ENCODE results near the gene IDUA. TPM values are rescaled to one million over a fixed set of nuclear protein-coding genes. Genes with fewer than 3 reads are reported as not detected.

IDUA gene
- total and polyA plus RNA-seq, 2 of the 4 experiments (the other 2 are of a cell fraction) = 0.72 to 12.5 TPM

- Histone ChIP-seq H2BK20ac (ENCODE audit: low read depth, low read length) (no peak overlapping the region), H3K4me2 (ENCODE audit: low read depth, low read length) (no peak overlapping the region), H2AK9ac (replicated peaks; ENCODE audit: low read depth, low read length, poor library complexity) (no peak overlapping the region), H2BK15ac (ENCODE audit: low read depth, low read length) (no peak overlapping the region), H3K9me1 (ENCODE audit: insufficient read depth, low read length) (peaks cover 4% of the 10 kb centered on the region; the same call in 1 of the 2 replicates), H3K9me3 (ENCODE audit: control insufficient read depth, insufficient read depth, low read length) (no peaks in the 10 kb centered on the region), H3K27ac (ENCODE audit: insufficient read depth, low read length) (no peak overlapping the region), H3K9ac (ENCODE audit: low read depth, low read length) (no peak overlapping the region), H3K14ac (replicated peaks; ENCODE audit: low read depth, low read length) (no peak overlapping the region), H3K23ac (ENCODE audit: low read depth, low read length) (no peak overlapping the region), H3K18ac (ENCODE audit: low read depth, low read length) (no peak overlapping the region), H4K5ac (ENCODE audit: low read depth, low read length) (no peak overlapping the region), H4K8ac (ENCODE audit: low read depth in 2 of 2, low read length in 2 of 2) (no peak overlapping the region), H3K56ac (ENCODE audit: extremely low read depth, insufficient read depth, low read length) (no peak overlapping the region), H4K91ac (ENCODE audit: insufficient read depth, low read depth, low read length) (no peak overlapping the region), H4K20me1 (ENCODE audit: insufficient read depth, low read length) (peaks cover 28% of the 10 kb centered on the region), H3K27me3 (ENCODE audit: control insufficient read depth, insufficient read depth, low read length) (no peaks in the 10 kb centered on the region), H2BK5ac (ENCODE audit: low read depth, low read length, poor library complexity, severe bottlenecking) (no peak overlapping the region), H3K4ac (ENCODE audit: low read depth, low read length) (no peak overlapping the region), H3K36me3 (ENCODE audit: control insufficient read depth, insufficient read depth, low read length) (peaks cover 6% of the 10 kb centered on the region; the same call in 1 of the 2 replicates), H2AK5ac (ENCODE audit: low read depth, low read length) (no peak overlapping the region), H2BK120ac (ENCODE audit: low read depth, low read length) (no peak overlapping the region), H2AFZ (replicated peaks; ENCODE audit: low read length, poor library complexity) (no peak overlapping the region), H3K79me1 (ENCODE audit: low read depth in 1 of 2, low read length in 2 of 2) (peaks cover 0 to 9% of the 10 kb centered on the region in 2 experiments; a peak in 2 of 4 replicates), H3K4me3 (ENCODE audit: insufficient read depth, low read depth, low read length) (no peak overlapping the region), H3K4me1 (ENCODE audit: control insufficient read depth, insufficient read depth, low read length) (peaks cover 2% of the 10 kb centered on the region; the same call in 1 of the 2 replicates)
- in situ Hi-C loops (cut with MboI; ENCODE audit: low sequenced_read_pairs) (no loop called here), dilution Hi-C loops (cut with HindIII; ENCODE audit: low sequenced_read_pairs, unreplicated experiment) (no loop called here), intact Hi-C loops (cut with micrococcal nuclease) (no loop called here)
- ATAC-seq (ENCODE audit: low read depth) = no peak
- ChIA-PET CTCF (no interaction called here), POLR2A (ENCODE audit: unreplicated experiment) (no interaction called here)
- TF ChIP-seq MAZ (IDR thresholded peaks at IDR 0.05; ENCODE audit: borderline replicate concordance, low read depth, low read length) (no peak), FOS (IDR thresholded peaks at IDR 0.05; ENCODE audit: low read depth, low read length) (no peak), RCOR1 (IDR thresholded peaks at IDR 0.05; ENCODE audit: insufficient replicate concordance, low read length) (no peak), MXI1 (IDR thresholded peaks at IDR 0.05; ENCODE audit: borderline replicate concordance, low read depth, low read length) (no peak), MAFK (IDR thresholded peaks at IDR 0.05; ENCODE audit: low read depth, low read length) (no peak), CEBPB (IDR thresholded peaks at IDR 0.05; ENCODE audit: low read depth, low read length) (no peak), USF2 (IDR thresholded peaks at IDR 0.05; ENCODE audit: low read depth, low read length) (no peak), RAD21 (IDR thresholded peaks at IDR 0.05; ENCODE audit: low read length) (no peak), CHD1 (IDR thresholded peaks at IDR 0.05; ENCODE audit: low read depth, low read length) (no peak), RFX5 (IDR thresholded peaks at IDR 0.05; ENCODE audit: low read depth, low read length) (no peak), SMC3 (IDR thresholded peaks at IDR 0.05; ENCODE audit: low read depth, low read length) (no peak), ELK1 (IDR thresholded peaks at IDR 0.05; ENCODE audit: borderline replicate concordance, low read depth, low read length) (no peak), POLR2A (IDR thresholded peaks at IDR 0.05; ENCODE audit: low read depth, low read length) (no peak), CTCF (conservative IDR thresholded peaks at IDR 0.05; ENCODE audit: low read depth, low read length) (no peak), NFE2L2 (IDR thresholded peaks at IDR 0.05; ENCODE audit: low read depth, low read length) (no peak), BHLHE40 (IDR thresholded peaks at IDR 0.05; ENCODE audit: low read depth, low read length) (no peak)
- no peak for DNase-seq
- 100% methylated on average over 2 of the region's 15 CpGs; no CpG with 5 or more reads in 1 of the 2 experiments for WGBS, 2 experiments (ENCODE audit: extremely low coverage in 2 of 2, insufficient read length in 1 of 2)
- BruUV-seq (replicated peaks) = no TSS peak
Measured at GRCh38 chr4:1017706-1018105, 30.9 kb downstream of the IDUA start.
